SU-DHL-6 (cell line): ENCODE results near the gene WDR53.
"Not testable (repeated sequence)": the region's sequence is repeated elsewhere in the genome, so short reads cannot be mapped to it uniquely, and the experiment has no call there.

Source experiments
- H2AFZ ChIP-seq: fragments of 200-600 bp; sonication (generic); 2 replicates; pipeline ENCODE4 v1.6.1; 2014; ENCODE audit warnings: low read depth, mild to moderate bottlenecking, moderate library complexity, mixed read lengths, antibody characterized with exemption, low read length; ENCODE audit not compliant: severe bottlenecking
- H3F3A ChIP-seq: fragments of 200-600 bp; shearing (Covaris generic); 2 replicates; pipeline ENCODE4 v1.6.0; 2016; ENCODE audit warnings: antibody characterized with exemption, mild to moderate bottlenecking; ENCODE audit not compliant: insufficient read depth
- H3K27ac ChIP-seq: fragments of 200-600 bp; sonication (generic); 2 replicates; pipeline ENCODE4 v1.5.1; 2016; ENCODE audit warnings: low read depth, mild to moderate bottlenecking, low read length, moderate library complexity, mixed read lengths
- H3K27me3 ChIP-seq: fragments of 200-600 bp; sonication (generic), shearing (Covaris generic); 2 replicates; pipeline ENCODE4 v1.6.0; 2014; ENCODE audit warnings: mild to moderate bottlenecking, low read length
- H3K36me3 ChIP-seq: fragments of 200-600 bp; sonication (generic); 2 replicates; pipeline ENCODE4 v1.6.1; 2014; ENCODE audit warnings: mild to moderate bottlenecking, low read length, mixed read lengths
- H3K4me2 ChIP-seq: fragments of 300-600, 200-600 bp; shearing (Covaris generic), sonication (generic); 2 replicates; pipeline ENCODE4 v1.6.0; 2014; ENCODE audit warnings: low read length, low read depth, mild to moderate bottlenecking; ENCODE audit not compliant: poor library complexity, severe bottlenecking
- H3K4me3 ChIP-seq: fragments of 200-600 bp; sonication (generic); 2 replicates; pipeline ENCODE4 v1.5.1; 2014; ENCODE audit warnings: antibody characterized with exemption, low read length, mild to moderate bottlenecking, mixed read lengths; ENCODE audit not compliant: insufficient read depth, poor library complexity, severe bottlenecking
- H3K79me2 ChIP-seq: fragments of 200-600 bp; sonication (generic); 2 replicates; pipeline ENCODE4 v1.6.1; 2014; ENCODE audit warnings: mild to moderate bottlenecking, low read length, moderate library complexity; ENCODE audit not compliant: insufficient read depth
- H3K9ac ChIP-seq: fragments of 200-600 bp; sonication (generic); 2 replicates; pipeline ENCODE4 v1.7.0; 2014; ENCODE audit warnings: mild to moderate bottlenecking, low read length
- H3K9me2 ChIP-seq: fragments of 200-600 bp; sonication (generic); replicated peaks from 2 replicates; pipeline ENCODE4 v1.6.1; 2014; ENCODE audit warnings: low read length; ENCODE audit not compliant: insufficient read depth
- H3K9me3 ChIP-seq: fragments of 200-600 bp; sonication (generic); 2 replicates; pipeline ENCODE4 v1.6.1; 2014; ENCODE audit warnings: low read length, mixed read lengths; ENCODE audit not compliant: insufficient read depth
- H4K20me1 ChIP-seq: fragments of 200-600 bp; sonication (generic); 2 replicates; pipeline ENCODE4 v1.6.1; 2014; ENCODE audit warnings: low read depth, mild to moderate bottlenecking, antibody characterized with exemption, low read length, moderate library complexity, mixed read lengths
- CTCF ChIP-seq: fragments of 200-600 bp; sonication (generic); IDR thresholded peaks from one replicate; pipeline ENCODE4 v1.5.1; 2017; ENCODE audit warnings: antibody characterized with exemption, mild to moderate bottlenecking, low read length, moderate library complexity; ENCODE audit not compliant: insufficient read depth, poor library complexity, severe bottlenecking
- EZH2phosphoT487 ChIP-seq: fragments of 200-600 bp; sonication (generic), shearing (Covaris generic); conservative IDR thresholded peaks from 2 replicates; pipeline ENCODE4 v1.6.1; 2018; ENCODE audit warnings: mild to moderate bottlenecking, antibody characterized with exemption, low read length, moderate library complexity, mixed read lengths

The WDR53 gene

GRCh38 chr3:196568246-196569002 is at the start of gene WDR53, which contains the start of gene FBXO45:
TSS of gene WDR53 (minus strand) at chr3:196568554. CDS start at chr3:196561475, 7,079 bp downstream.
TSS of gene FBXO45 (plus strand) at chr3:196568660. CDS start at chr3:196568985, 325 bp downstream.
- peak within 1 kb of the TSS; percentile 98 for H3K4me3 ChIP-seq
- no peaks in the 10 kb centered on the region for H3K9me3 ChIP-seq
- H3K9me2 ChIP-seq = no peaks in the 10 kb centered on the region
- no peak for TF ChIP-seq EZH2phosphoT487
- TF ChIP-seq CTCF = no peak
- H3K9ac ChIP-seq = peak within 1 kb of the TSS; percentile 93
- peaks cover 66% of the 10 kb centered on the region for H3K79me2 ChIP-seq
- no peaks in the 10 kb centered on the region for H3K27me3 ChIP-seq
- no peaks in the 10 kb centered on the region for H3F3A ChIP-seq
- H3K36me3 ChIP-seq = no peaks in the 10 kb centered on the region
- peak within 1 kb of the TSS; percentile 47 for H3K27ac ChIP-seq
- H4K20me1 ChIP-seq = no peaks in the 10 kb centered on the region
- H2AFZ ChIP-seq = peak within 1 kb of the TSS; percentile 92
- H3K4me2 ChIP-seq = peak within 1 kb of the TSS; percentile 71

- Histone ChIP-seq H4K20me1 (no peaks in the 10 kb centered on the region), H3K79me2 (no peaks in the 10 kb centered on the region), H3K4me3 (no peak overlapping the region), H3K9me2 (no peaks in the 10 kb centered on the region), H3K9ac (no peak overlapping the region), H2AFZ (no peak overlapping the region), H3K27me3 (no peaks in the 10 kb centered on the region), H3K36me3 (no peaks in the 10 kb centered on the region), H3F3A (no peaks in the 10 kb centered on the region), H3K9me3 (no peaks in the 10 kb centered on the region), H3K27ac (no peak overlapping the region), H3K4me2 (no peak overlapping the region)
- TF ChIP-seq EZH2phosphoT487 (no peak), CTCF (no peak)
These were observed 48.9 kb upstream of the WDR53 start for GRCh38 chr3:196617256-196617655.

GRCh38 chr3:196615234-196615633 is 46.9 kb upstream of the WDR53 start:
- not testable (repeated sequence) for H3K4me3 ChIP-seq

GRCh38 chr3:196611761-196612483 is 43.6 kb upstream of the WDR53 start:
- H3K36me3 ChIP-seq = no peaks in the 10 kb centered on the region
- TF ChIP-seq EZH2phosphoT487 (no peak), CTCF (no peak)
- H2AFZ ChIP-seq = no peak overlapping the region
- H3K4me2 ChIP-seq = no peak overlapping the region
- H4K20me1 ChIP-seq = no peaks in the 10 kb centered on the region
- no peak overlapping the region for H3K4me3 ChIP-seq
- no peaks in the 10 kb centered on the region for H3F3A ChIP-seq
- H3K9ac ChIP-seq = no peak overlapping the region
- no peak overlapping the region for H3K27ac ChIP-seq
- no peaks in the 10 kb centered on the region for H3K27me3 ChIP-seq
- H3K9me2 ChIP-seq = no peaks in the 10 kb centered on the region
- no peaks in the 10 kb centered on the region for H3K79me2 ChIP-seq
- H3K9me3 ChIP-seq = no peaks in the 10 kb centered on the region

More at GRCh38 chr3:196615234-196615633, 46.9 kb upstream of the WDR53 start:
- H4K20me1 ChIP-seq, H3K36me3 ChIP-seq, H3F3A ChIP-seq, H3K9me3 ChIP-seq, H3K27ac ChIP-seq, H2AFZ ChIP-seq, H3K27me3 ChIP-seq, H3K4me2 ChIP-seq, H3K79me2 ChIP-seq, H3K9ac ChIP-seq, H3K9me2 ChIP-seq: not testable (repeated sequence)
